HG02852 (cell line): Measurements from ENCODE around the gene CEP85.
"Not testable (repeated sequence)": the region's sequence is repeated elsewhere in the genome, so short reads cannot be mapped to it uniquely, and the experiment has no call there.

Source experiments
- ATAC-seq: cut with Tn5 transposase; IDR thresholded peaks from one replicate; pipeline ENCODE4 v1.9.1; 2021; ENCODE audit warnings: mild to moderate bottlenecking, moderate library complexity; ENCODE audit not compliant: unreplicated experiment

Gene CEP85

GRCh38 chr1:26289158-26290059 is 55.4 kb downstream of the CEP85 start:
- ATAC-seq: no peak

- no peak for ATAC-seq
Measured at GRCh38 chr1:26290122-26290881, 56.3 kb downstream of the CEP85 start.

GRCh38 chr1:26290882-26291261 is 56.9 kb downstream of the CEP85 start:
- ATAC-seq: no peak

DNA sequence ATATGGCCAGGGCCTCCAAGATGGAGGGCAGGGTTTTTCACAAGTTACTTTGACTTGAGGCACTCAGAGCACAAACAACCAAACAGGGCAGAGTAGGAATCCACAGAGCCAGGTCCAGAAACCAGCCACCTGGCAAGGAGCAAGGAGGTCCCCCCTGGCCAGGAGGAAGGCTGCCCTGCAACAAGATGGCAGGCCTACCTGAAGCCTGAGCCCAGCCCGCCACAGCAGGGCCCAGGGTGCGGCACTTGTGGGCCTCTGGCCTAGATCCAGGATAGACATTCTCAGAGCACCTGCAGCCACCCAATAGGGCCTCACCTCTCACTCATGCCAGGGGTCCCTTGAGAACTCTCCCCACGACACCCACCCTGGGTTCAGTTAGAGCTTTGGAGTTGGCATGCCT is 57.4 kb downstream of the CEP85 start:
- ATAC-seq: no peak

- no peak for ATAC-seq
Measured at GRCh38 chr1:26291939-26292338, 57.9 kb downstream of the CEP85 start.

DNA sequence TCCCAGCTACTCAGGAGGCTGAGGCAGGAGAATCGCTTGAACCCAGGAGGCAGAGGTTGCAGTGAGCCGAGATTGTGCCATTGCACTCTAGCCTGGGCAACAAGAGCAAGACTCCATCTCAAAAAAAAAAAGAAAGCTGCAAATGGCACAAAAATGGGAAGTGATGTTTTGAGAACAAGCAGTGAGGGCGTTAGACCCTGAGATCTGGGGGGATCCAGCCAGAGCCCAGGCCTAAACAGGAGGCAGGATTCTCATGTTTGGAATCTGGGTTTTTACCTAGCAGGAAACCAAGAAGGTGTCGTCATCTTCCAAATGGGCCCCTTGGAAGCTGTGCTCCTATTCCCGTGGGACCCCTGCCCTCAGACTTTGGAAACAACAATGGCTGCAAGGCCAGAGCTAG is 58.7 kb downstream of the CEP85 start:
- ATAC-seq: not testable (repeated sequence)

DNA sequence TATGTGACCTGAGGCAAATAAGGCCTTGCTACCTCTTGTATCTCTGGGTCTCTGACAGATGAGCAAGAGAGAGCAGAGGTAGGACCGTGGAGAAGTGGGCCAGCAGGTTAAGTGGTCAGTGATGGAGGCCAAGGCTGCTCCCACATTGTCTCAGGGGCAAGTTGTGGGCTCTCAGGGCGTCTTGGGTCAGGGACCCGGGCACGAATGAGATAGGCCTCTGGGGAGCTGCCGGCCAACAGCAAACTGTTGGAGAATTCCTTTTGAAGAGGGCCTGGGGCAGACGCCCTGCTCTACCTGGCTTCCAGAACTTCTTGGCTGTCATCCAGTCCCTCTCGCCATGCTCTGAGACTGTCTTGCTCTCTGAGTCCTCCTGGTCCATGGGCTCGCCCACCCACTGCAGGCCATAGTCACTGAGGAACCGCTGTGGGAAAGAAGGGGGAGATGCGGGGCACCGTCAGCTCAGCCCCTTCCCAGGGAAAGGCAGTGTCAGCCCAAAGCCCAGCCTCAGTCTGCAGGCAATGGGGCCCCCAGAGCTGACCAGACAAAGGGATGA is 60.0 kb downstream of the CEP85 start:
- ATAC-seq: no peak

GRCh38 chr1:26295194-26296138 is 61.5 kb downstream of the CEP85 start:
- ATAC-seq: no peak

- no peak for ATAC-seq
Measured at GRCh38 chr1:26296340-26297056, 62.5 kb downstream of the CEP85 start.

- ATAC-seq: no peak
Measured at GRCh38 chr1:26297057-26297790, 63.2 kb downstream of the CEP85 start.

- no peak for ATAC-seq
Measured at GRCh38 chr1:26297791-26298124, 63.8 kb downstream of the CEP85 start.

- ATAC-seq: no peak
Measured at GRCh38 chr1:26300578-26301275, 66.7 kb downstream of the CEP85 start.

- no peak for ATAC-seq
Measured at GRCh38 chr1:26302733-26303405, 68.9 kb downstream of the CEP85 start.

DNA sequence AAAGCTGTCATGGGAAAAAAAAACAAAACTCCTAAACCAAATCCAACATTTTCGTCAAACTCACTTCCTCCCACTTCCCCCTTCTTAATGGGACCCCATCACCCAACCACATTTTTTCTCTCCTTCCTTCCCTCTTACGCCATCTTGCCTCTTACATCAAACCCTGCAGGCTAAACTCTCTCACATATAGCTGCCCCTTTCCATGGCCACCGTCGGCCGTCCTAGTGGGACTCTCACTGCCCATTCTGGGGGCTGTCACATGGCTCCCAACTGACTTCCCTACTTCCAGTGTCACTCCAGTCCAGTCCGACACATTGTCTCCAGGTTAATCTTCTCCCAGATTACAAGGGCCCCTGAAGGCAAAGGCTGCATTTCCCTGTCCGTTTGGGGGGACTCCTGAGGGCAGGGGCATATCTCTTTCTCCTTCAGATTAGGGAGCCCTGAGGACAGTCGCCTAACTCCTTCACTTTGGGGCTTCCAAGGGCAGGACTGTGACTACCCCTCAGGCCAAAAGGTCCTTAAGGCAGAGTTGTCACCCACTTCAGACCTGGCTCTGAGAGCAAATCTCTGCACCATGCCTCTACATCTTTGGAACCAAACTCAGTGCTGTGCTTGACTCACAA is 71.8 kb downstream of the CEP85 start:
- ATAC-seq: no peak

DNA sequence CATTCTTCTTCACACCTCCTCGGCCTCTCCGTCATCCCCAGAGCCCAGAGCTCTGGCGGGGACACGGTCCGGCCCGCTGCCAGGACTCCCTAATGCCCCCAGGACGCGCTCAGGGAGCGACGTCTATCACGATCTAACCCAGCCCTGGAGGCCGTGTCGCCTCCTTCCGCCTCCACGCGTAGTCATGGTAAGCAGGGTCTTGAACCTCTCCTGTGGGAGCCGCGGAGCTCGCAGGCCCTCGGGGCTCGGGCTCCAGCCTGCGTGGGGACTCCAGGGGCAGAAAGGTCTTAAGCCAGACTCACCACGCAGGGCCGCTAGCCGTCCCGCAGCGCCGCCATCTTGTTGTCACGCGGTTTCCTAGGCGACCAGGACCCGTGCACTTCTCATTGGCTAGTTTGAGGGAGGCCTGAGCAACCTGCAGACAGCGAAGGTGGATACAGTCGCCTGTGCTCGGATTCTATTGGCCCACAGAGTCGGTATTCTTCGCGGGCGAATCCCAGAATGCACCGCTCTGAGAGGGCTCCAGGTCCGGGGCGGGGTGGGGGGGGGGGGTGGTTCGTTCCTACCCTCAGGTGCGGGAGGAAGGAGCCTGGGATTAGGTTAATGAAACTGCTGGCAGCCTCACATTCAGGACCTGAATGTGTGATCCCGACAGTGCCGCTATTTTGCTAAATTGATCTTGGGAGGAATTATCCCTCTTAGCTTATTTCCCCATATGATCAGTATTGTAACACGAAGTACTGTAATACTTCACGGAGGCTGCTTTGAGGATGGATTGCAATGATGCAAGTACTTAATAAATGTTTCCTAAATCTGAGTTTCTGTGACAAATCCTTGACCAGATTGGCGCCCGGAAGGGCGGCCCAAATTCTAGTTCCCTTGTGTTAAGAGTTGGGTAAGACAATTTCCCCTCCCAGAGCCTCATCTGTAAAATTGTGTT is 72.6 kb downstream of the CEP85 start, which contains the start of gene UBXN11:
UBXN11 (minus strand) TSS at position 347 of the 940 bp plus-strand sequence. CDS start 3,753 bp downstream, outside the sequence.
- peak; percentile 98 for ATAC-seq

DNA sequence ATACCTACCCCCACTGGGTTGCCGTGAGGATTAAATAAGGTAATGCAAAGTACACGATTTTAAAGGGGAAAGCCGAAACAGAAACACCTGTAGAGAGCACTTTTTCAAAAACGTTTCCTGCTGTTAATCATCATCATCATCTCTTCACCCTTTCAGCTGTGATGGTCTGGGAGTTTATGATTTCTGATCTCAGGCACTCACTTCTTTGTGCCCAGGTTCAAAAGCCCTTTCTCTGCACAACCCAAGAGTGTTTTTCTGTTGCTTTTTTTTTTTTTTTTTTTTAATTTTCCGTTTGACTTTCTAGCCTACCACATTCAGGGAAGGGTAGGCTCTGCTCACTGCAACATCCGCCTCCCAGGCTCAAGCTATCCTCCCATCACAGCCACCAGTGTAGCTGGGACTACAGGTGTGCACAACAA is 73.4 kb downstream of the CEP85 start:
- ATAC-seq: no peak
